ENCODE data around the gene CACNA1I.

GRCh38 chr22:39638958-39639357 is 68.4 kb downstream of the CACNA1I start:
- TF ChIP-seq POLR2AphosphoS5 (IDR thresholded peaks at IDR 0.05; ENCODE audit: borderline replicate concordance, low read depth, low read length) (no peak), EZH2 (IDR thresholded peaks at IDR 0.05) (no peak), FOXP2 (optimal IDR thresholded peaks at IDR 0.05; ENCODE audit: control extremely low read depth, extremely low read length, insufficient read depth) (no peak)

All from SK-N-MC (cell line).